HG03342 (cell line): Measurements from ENCODE around the gene SRP54.
"Not testable (repeated sequence)": the region's sequence is repeated elsewhere in the genome, so short reads cannot be mapped to it uniquely, and the experiment has no call there.

Experiments used
- ATAC-seq: cut with Tn5 transposase; IDR thresholded peaks from one replicate; pipeline ENCODE4 v1.9.1; 2021; ENCODE audit warnings: mild to moderate bottlenecking, moderate library complexity; ENCODE audit not compliant: unreplicated experiment

Gene SRP54

GRCh38 chr14:35046048-35046750 lies 63.4 kb downstream of the SRP54 start, which contains the start of gene FAM177A1:
FAM177A1 (plus strand) TSS chr14:35046272; CDS start chr14:35046464, 192 bp downstream.
- ATAC-seq, result peak; percentile 93

DNA sequence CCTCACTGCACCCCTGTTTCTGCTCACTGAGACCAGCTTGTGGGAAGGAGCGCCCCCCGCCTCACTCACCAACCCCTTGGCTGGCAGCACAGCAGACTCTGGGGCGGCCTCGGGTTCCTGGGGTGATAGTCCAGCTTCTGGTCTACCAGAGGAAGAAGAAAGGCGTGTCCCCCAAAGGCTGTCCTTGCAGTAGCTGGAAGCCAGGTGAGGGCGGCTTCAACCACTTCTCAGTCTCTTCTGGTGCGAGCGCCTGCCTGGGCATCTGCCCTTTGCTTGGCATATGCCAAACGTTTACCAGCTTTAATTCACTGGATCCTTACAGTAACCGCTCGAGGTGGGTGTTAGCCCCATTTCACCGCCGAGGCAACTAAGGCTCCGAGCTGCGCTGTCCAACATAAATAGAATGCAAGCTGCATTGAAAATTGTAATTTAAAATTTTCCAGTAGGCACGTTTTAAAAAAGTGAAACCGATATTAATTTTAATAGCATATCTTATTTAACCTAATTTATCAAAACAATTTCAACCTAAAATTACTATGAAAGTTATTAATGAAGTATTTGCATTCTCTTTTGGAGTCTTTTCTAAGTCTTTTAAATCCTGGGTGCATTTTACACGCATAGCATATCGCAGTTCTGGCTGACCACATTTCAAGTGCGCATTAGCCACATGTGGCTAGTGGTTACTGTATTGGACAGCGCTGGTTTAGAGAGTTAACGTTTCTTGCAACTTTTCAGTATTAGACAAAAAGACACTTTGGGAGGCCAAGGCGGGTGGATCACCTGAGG lies 64.2 kb downstream of the SRP54 start:
- ATAC-seq, result peak; percentile 21

DNA sequence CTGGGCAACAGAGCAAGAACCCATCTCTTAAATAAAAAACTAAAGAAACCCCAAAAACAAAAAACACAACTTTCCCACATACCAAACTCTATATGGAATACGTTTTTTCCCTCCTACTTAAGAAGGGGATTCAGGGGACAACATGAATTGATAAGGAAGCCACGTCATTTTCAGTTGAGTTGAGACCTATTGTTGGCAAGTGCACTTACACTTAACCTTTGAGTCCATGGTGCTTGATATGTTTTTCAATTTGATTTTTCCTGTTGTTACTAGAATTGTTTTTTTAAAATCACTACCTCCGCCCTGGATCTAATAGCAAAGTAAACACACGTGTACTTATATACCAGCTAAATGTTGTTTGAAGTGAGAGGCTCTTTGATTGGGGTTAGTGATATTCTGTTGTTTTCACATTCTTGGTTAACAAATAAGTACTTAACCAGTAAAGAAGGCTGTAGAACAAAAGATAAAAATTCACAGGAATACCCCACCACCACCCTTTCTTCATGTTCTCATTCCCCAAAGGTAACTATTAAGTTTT lies 65.3 kb downstream of the SRP54 start:
- ATAC-seq, result no peak

DNA sequence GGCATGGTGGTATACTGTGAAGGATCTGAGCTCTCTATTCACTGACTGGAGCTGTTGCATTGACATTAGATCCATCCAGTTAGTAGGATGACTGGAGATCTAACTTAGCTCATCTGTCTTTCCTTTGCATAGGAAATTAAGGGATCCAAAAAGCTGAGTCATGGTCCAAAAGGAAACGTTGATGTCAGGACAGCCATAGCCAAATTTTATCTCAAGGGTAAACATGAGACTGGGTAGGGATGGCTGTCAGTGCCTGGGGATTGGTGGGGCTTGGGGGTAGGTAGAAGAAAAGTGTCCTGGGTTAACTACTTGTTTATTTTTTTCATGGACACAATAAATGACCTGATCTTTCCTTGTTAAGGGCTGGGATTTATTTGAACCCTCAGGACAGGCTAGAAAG lies 67.9 kb downstream of the SRP54 start:
- ATAC-seq, result no peak

- ATAC-seq, result no peak
Observed at GRCh38 chr14:35051796-35052195, 69.0 kb downstream of the SRP54 start.

DNA sequence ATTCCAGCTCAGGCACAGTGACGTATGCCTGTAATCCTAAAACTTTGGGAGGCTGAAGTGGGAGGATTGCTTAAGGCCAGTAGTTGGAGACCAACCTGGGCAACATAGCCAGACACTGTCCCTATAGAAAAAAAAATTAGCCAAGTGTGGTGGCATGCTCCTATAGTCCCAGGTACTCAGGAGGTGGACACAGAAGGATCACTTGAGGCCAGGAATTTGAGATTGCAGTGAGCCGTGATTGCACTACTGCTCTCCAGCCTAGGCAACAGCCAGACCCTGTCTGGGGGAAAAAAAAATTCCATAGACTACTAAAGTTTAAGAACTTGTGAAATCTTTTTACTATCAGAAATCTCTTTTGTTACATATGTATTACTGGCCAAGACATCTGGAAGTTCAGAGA lies 69.8 kb downstream of the SRP54 start:
- no peak for ATAC-seq

- ATAC-seq, result not testable (repeated sequence)
Observed at GRCh38 chr14:35061113-35061791, 78.5 kb downstream of the SRP54 start.

DNA sequence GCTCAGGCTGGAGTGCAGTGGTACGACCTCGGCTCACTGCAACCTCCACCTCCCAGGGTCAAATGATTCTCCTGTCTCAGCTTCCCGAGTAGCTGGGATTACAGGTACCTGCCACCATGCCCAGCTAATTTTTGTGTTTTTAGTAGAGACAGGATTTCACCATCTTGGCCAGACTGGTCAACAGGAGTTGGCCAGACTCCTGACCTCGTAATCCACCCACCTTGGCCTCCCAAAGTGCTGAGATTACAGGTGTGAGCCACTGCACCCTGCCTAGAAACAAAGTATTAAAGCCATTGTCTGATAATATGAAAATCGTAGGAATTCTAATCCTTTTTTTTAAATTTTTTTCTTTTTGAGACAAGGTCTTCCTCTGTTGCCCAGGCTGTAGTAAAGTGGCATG lies 82.9 kb downstream of the SRP54 start:
- ATAC-seq, result not testable (repeated sequence)

GRCh38 chr14:35068238-35069012 lies 85.6 kb downstream of the SRP54 start:
- ATAC-seq, result no peak

GRCh38 chr14:35072226-35072625 lies 89.4 kb downstream of the SRP54 start:
- ATAC-seq, result no peak

GRCh38 chr14:35073486-35073885 lies 90.7 kb downstream of the SRP54 start:
- no peak for ATAC-seq

GRCh38 chr14:35078082-35078481 lies 95.3 kb downstream of the SRP54 start:
- ATAC-seq, result no peak
